NCI-H748 (cell line): ENCODE results near the gene NRXN3.

ENCODE experiments used
- DNase-seq: peaks from one replicate; lab custom pipeline; 2025; ENCODE audit not compliant: unreplicated experiment; lab: John Stamatoyannopoulos, UW

The NRXN3 gene

DNA sequence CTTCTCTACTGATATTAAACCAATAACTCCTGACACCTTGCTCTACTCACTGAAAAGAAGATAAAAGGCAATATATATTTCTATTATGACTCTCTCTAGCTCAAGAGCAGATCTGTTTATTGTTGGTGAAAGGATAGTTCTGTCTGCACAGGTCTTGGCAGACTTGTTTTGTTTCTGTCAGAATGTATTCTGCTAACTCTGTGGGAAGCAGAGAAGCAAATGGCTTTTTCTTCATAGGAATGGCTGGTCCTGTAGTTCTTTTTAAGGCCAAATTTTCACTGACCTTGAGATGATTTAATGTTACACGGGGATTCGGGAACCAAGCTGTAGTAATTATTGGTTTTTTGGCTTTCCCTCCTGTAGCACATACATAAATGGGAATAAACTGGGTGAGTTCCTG is 1529.0 kb downstream of the NRXN3 start:
- DNase-seq, result no peak

DNA sequence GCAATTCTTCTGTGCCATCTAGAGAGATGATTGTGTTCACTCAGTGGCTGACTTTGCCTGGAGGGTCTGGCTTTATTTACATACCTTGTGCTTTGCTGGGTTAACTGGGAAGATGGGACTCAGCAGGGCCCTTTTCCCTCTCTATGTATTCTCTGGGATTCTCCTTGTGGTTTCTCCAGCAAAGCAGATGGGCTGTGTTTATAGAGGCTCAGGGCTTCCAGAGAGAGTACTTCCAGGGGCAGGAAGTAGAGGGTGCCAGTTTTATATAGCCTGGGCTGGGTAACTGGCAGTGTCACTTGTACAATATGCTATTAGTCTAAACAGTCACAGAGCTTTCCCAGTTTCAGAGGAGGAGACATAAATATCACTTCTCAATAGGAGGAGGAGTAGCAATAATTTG is 1531.2 kb downstream of the NRXN3 start:
- DNase-seq, result no peak

DNA sequence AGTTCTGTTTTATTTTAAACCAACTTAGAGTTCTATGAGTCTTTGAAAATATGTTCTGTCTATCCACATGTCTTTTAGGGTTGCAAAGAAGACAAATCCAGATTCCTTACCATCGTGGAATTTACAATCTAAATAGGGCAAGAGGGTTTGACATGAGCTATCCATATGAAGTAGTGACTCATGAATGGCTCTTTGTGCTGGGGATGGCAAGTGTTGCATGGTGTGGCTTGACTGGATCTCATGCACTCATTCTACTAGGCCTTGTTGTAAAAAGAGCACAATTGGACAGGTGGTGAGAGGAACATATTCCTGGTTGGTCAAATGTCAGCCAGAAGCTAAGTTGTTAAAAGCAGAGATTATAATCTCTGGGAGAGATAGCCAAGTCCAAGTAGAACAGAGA is 1532.0 kb downstream of the NRXN3 start:
- DNase-seq, result no peak

DNA sequence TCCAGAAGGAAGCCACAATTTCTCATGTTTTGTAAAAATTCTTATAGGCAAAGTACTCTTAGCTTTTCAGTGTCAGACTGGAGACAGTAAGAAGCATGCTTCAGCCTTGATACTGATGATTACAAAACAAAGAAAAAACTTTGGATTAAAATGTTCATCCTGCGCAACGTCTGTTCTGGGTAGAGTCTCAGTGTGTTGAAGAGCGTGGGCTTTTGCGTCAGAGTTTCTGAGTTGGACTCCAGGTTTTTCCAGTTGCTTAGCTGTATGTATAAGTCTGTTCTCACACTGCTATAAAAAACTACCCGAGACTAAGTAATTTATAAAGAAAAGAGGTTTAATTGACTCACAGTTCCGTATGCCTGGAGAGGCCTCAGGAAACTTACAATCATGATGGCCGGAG is 1533.0 kb downstream of the NRXN3 start:
- no peak for DNase-seq

DNA sequence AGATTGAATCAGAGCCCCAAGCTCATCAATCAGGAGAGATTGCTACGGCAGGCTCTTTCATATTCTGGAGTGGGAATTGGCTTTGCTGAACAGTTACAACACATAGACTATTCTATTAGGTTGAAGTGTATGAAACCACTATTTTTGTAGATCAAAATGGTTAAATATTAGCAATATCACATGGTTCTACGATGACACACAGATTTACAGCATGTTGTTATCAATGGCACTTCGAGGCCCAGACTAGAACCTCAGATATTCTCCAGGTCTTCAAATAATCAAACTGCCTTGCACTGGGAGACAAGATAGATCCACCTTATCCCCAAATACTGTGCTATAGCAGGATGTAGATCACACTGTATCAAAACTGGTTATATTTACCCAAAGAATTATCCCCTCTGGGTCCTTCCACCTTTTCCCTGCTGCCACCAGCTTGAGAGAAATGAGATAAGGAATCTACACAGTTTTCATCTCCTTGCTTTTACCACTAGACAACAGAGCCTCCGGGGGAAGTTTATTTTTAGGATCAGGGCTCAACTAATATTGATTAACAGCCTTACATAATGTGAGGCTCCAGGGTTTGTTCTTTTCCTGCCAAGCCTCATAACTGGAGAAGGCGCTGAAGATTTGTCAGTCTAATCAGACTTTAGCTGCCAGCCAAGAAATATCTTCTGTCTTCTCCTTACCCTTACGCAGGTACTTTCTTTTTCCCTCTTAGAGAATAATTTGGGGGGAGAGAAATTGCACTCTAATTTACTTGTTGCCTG is 1534.1 kb downstream of the NRXN3 start:
- no peak for DNase-seq

DNA sequence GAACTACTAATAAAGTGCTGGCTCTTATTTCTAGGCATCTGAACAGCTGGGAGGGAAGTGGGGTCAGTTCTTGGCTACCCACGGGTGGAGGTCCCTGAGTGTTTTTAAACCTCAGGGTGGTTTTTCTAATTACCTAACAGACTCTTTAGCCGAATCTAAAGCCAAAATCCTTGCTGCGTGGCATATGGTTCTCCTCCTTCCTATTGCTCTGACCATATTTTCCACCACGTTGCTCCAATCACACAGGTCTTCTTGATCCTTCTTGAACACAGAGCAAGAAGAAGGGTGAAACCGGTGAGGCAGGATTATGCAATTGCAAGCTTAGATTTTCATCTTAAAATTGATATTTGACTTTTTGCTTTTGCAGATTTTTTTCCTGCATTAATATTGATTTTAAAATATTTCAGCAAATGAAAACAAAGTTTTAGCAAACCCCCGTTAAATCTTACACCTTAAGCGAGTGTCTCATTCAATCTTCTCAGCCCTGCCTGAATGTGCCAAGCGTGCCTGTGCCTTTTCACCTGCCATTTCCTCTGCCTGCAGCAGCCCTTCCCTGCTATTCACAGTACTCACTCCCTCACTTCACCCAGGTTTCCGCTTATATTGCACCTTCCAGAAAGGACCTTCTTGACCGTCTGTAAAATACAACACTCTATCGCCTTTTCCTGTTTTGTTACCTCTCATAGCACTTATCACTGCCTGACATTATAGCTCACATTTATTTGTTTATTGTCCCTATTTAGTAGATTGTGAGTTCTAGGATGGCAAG is 1535.1 kb downstream of the NRXN3 start:
- DNase-seq, result no peak

DNA sequence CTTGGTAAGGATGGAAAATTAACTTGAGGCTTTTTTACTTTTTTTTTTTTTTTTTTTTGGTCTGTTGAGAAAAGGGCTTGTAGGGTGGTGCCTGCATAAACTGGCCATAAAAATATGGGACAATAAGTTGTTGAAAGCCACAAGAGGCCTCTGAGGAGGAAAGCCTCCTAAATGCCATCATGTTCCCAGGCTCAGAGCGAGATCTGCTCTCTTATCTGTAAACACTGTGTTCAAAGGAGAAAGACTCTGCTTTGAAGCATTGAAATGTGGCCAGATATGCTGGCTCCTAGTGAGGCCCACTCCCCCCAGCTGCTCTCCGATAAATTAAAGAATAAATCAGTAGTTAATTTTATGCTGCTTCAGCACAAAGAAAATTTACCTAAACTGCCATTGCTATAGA is 1536.2 kb downstream of the NRXN3 start:
- DNase-seq, result no peak

DNA sequence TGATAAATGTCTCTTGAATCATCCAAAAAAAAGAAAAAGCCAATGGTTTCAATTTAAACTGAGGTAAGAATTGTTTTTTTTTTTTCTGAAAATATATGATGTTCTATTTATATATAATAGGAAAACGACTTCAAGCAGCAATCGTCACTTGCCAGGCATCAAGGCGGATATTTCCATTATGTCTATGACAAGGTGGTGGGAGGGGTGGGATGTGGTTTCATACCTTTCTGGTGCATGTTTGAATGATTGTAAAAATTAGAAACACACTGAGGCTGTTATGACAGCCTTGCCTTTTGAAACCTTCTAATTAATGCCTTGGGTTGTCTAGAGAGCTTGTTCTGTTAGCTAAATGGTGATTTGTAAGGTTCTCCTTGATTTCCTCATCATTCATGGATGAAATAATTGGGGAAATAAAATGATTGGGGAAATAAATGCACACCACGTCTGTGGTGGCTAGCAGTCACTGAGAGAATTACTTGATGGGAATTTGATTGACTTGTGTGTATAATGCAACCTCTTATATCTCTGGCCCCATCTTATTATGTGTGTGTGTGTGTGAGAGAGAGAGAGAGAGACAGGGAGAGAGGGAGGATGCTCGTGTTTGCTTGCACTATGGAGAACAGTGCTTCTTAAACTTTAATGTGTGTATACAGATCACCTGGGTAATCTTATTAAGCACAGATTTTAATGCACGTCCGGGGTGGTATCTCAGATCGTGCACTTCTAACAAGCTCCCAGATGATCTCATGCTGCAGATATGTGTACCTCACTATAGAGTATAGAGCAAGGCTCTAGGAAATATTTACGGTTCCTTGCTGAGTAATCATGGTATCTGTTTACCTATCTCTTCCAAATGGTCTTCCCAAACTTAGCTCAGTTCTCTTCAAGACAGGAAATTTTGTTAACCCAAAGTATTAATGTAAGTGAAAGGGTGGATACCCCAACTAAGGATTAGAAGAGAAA is 1538.5 kb downstream of the NRXN3 start:
- no peak for DNase-seq

DNA sequence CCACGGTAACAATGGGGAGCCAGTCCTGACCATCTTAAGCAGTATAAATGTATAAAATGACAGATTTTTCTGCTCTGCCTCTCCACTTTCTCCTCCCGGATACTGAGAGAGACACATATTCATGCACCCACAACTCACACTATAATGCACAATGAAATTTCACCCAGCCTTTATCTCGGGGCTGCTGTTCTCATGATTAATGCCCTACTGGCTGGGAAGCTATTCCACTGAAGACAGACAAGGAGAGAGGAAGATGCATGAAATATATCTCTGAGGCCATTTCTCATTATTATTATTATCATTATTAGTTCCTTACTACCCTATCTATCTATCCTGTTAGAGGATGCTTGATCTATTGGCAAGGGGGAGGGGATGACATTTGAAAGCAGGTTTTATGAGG is 1539.4 kb downstream of the NRXN3 start:
- no peak for DNase-seq

DNA sequence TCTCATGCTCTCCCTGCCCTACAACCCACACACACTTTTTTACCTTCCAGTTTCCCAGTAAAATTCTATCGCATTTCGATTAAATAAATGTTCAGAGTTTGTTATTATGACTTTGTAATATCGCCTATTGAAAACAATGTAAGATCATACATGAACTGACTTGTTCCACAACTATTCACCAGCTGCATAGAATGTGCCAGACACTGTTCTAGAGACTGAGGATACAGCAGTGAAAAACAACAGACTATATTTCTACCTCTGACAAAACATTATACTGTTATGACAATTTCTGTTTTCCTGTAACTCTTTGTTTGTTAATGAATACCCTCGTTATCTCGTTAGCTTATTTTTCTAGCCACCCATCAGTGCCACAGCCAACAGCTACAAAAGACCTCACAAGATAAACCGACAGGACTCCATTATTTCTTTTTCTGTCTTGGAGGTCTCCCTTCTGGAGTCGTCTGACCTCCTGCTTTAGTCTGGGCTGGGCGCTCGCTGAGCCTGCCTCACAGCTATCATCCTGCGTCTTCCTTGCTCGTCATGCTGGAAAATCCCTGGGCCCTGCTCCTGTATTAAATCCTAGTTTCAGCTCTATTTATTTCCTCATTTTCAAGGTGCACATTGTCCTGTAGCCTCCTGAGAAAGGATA is 1542.3 kb downstream of the NRXN3 start:
- DNase-seq, result no peak

DNA sequence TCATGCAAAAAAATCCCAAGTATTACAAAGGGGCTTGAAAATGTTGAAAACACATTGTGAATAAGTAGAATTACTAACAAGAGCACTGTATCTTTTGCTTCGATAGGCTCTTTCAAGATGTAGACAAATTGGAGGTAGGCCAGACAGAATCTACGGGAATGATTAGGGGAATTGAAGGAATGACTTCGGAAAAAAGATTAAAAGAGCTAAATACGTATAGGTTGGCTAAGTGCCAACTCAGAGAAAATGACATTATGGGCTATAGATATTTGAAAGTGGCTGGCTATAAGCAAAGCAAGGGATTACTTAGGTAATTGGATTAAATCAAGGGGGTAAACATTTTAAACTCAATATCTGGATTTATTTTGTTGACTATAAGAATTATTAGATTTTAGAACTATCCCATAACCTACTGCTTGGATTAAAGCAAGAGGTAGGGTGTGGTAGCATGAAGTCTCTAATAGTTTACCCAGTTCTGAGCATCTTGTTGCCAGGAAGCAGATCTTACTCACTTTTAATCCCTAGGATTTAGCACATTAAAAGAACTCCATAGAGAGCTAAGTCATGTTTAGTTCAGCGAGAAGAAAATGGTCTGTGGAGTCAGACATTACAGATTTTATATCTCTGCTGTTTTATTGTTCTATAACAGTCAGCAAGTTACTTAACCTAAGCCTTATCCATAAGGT is 1551.4 kb downstream of the NRXN3 start:
- no peak for DNase-seq

DNA sequence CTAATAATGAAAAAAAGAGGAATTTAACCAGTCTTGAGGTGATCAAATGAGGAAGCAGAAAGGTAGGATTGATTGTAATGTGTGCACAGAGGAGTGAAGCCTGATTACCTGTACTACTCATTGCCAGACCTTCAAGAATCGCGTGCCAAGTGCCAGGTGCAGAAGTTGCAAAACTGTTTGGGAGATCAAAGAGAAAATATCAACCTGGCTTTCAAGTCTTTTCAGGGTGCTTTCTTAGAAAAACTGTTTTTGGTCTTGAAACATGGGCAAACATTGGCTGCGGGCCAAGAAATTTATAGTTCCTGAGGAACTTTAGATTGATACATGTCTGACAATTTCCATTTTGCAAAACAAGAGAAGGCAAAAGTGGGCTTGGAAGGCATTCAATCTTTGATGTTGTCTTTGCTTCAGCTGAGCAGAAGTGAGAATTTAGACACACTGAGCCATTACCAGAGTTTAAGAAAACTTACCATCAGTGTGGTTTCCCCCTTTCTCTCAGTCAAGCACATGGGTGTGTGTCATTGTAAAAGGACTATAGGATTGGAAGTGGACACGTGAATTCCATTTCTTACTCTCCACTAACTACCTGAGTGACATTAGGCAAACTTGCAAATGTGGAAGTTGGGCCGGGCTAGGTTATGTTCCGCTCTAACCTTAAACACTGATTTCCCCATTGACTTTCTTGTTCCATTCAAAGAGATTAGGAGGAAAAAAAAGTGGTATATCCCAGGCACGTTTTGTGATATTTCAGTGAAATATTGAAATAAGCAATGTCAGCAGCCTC is 1555.0 kb downstream of the NRXN3 start:
- DNase-seq, result no peak

DNA sequence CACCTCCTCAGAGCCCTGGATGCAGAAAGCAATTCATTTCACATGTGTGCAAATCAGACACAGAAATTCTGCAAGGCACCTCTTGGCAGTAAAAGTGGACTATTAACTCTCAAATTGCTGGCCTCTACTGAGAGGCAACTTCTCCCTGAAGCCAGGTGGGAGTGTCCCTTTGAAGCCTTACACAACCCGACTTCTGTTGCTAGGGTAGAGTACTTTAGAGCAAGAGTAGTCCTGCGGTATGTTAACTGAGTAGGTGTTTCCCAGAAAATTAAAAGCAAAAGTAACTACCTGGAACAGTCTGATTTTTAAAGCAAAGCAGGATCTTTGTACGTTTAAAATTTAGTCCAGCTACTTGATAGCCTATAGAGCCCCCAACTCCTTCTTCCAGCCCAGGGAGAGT is 1557.7 kb downstream of the NRXN3 start:
- DNase-seq, result no peak

DNA sequence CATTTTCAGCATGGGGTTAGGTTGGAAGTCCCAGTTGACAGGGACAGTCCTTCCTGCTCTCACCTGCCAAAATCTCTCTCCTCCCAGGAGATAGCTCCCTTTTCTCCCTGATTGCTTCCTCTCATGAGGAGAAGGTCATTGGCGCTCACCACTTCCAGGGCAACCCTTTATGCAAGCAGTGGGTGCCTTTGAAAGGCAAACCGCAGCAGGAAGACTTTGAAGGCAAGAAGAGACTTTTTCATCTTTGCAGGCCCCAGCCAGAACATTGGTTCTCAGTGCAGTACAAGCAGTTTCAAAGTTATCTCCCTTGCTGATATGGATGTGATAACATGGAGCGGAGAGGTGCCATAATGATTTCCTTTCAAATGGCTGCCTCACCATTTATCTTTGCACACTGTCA is 1558.2 kb downstream of the NRXN3 start:
- DNase-seq, result no peak

DNA sequence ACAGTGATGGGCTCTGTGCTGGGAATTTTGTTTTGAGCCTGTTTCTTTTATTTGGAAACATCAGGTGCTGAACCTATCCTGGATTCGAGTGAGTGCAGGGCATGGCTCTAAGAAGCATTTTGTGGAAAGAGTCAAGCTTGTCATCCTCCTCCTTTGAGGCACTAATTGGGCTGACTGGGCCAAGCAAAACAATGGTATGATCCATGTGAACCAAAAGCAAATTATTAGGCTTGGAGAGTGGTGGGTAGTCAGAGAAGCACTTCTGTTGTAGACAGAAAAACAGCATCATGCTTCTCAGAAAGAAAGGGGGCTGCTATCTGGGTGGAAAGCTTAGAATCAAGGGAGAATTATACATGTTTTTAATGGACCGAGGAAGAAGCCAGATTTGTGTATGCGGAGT is 1559.6 kb downstream of the NRXN3 start:
- DNase-seq, result no peak

DNA sequence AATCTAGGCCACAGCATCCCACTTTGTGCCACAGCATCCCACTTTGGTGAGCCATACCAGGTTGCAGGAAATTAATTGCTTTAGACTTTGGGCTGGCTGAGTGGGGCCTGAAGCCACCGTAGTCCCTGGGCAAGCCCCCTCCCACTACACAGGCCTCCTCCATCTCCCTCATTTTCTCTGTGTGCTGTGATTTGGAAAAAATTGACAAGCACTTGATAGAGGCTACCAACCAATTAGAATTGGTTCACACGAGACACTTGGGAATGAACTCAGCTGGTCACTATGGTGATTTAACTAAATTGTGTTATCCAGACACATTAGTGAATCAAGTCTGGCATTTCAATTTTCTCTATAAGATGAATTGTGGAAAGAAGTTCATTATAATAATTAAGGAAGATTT is 1560.0 kb downstream of the NRXN3 start:
- DNase-seq, result no peak

DNA sequence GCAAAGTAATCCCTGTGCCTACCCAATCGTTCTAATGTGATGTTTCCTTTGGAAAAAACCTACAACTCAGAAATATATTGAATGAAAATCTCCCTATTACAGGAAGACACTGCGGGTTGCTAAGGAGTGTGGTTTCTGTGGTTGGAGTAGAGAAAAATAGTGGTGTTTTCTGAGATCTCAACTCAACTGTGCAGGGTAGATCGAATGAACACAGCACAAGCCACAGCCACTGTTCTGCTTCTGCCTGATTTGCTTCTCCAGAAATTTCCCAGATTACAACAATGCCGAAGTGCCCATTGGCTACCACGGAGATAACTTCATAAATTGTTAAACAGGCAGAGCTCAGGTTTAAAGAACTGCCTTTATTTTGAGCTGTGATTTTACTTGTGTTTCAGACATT is 1560.8 kb downstream of the NRXN3 start:
- DNase-seq, result no peak

DNA sequence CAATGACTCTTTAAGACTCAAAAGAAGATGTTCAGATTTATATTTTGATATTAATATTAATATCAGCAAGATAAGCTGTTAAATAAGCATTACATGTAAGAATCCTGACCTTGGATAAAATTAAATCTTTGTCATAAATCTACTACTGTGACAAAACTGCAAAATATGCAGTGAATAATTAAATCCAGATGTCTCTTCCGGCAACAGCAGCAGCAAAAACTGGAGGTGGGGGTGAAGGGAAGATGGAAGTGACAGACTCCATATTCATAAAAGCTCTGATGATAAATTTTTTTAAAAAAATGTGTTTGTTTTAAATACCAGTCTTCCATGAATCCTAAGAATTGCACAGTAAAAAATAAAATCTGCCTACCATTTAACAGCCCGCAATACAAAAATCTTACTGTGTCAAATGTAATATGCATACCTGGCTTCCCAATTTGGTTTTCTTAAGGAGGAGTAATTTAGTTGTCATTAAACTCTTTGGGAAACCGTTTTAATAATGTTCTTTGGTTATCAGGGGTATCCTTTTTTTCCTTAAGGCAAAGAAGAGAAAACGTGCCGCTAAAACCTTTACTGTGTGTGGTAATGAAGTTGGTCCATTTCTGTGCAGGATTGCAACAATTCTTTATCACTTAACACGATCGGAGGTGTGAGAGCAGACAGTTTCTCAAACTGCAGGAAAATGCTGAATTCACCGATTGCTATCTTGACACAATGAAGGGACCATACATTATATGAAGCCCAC is 1562.9 kb downstream of the NRXN3 start:
- no peak for DNase-seq

DNA sequence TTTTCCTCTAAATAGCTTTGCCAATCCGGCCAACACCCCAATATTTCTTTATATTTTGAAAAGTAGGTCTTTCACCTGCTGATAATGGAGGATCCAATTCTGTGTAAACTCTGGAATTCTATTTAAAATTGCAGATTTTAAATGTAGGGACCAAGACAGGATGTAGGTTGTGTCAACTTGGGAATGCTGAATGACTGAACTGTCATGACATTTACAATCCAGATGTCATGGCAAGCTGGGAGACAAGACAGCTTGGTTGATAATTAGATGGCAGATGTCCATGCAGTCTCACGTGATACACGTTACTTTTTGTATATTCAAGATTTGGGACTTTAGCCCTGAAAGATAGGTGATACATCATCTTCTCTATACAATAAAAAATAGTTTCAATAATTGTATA is 1564.0 kb downstream of the NRXN3 start:
- DNase-seq, result no peak
